ENCODE data around the gene SLC7A8. TPM values are rescaled to one million over a fixed set of nuclear protein-coding genes. Genes with fewer than 3 reads are reported as not detected.
A peak's percentile ranks its signal among the peaks of the same experiment; 100 is the strongest.

Gene SLC7A8
- total RNA-seq, 2 donors from 2014 or later, result 18.2 to 33.6 TPM

- DNase-seq, result no peak
Measured at GRCh38 chr14:23141706-23142444, 41.6 kb downstream of the SLC7A8 start.

GRCh38 chr14:23140371-23140770 is 43.1 kb downstream of the SLC7A8 start:
- DNase-seq (no peak), ATAC-seq (no peak)
- intact Hi-C loops (cut with DNase I, micrococcal nuclease), result no loop called here

More at GRCh38 chr14:23141706-23142444, 41.6 kb downstream of the SLC7A8 start:
- intact Hi-C loops (cut with DNase I, micrococcal nuclease), result no loop called here
- ATAC-seq, result no peak

GRCh38 chr14:23139874-23140273 is 43.6 kb downstream of the SLC7A8 start:
- no peak for DNase-seq

GRCh38 chr14:23137813-23138535 is 45.5 kb downstream of the SLC7A8 start:
- intact Hi-C loops (cut with DNase I, micrococcal nuclease), result no loop called here
- DNase-seq, result no peak
- ATAC-seq, result no peak

More at GRCh38 chr14:23139874-23140273, 43.6 kb downstream of the SLC7A8 start:
- ATAC-seq, result no peak
- intact Hi-C loops (cut with DNase I, micrococcal nuclease), result no loop called here

- intact Hi-C loops (cut with DNase I, micrococcal nuclease), result no loop called here
- DNase-seq (no peak), ATAC-seq (no peak)
Measured at GRCh38 chr14:23137192-23137812, 46.2 kb downstream of the SLC7A8 start.

GRCh38 chr14:23136566-23137133 is 46.8 kb downstream of the SLC7A8 start:
- intact Hi-C loops (cut with DNase I, micrococcal nuclease), result no loop called here
- ATAC-seq, result no peak
- DNase-seq, result no peak

GRCh38 chr14:23132970-23133369 is 50.5 kb downstream of the SLC7A8 start:
- no peak for DNase-seq
- intact Hi-C loops (cut with DNase I, micrococcal nuclease), result no loop called here
- no peak for ATAC-seq

GRCh38 chr14:23131482-23131881 is 52.0 kb downstream of the SLC7A8 start:
- ATAC-seq (no peak), DNase-seq (no peak)
- intact Hi-C loops (cut with DNase I, micrococcal nuclease), result no loop called here

GRCh38 chr14:23130871-23131270 is 52.6 kb downstream of the SLC7A8 start:
- DNase-seq (no peak), ATAC-seq (no peak)
- intact Hi-C loops (cut with DNase I, micrococcal nuclease), result no loop called here

GRCh38 chr14:23129759-23130316 is 53.6 kb downstream of the SLC7A8 start:
- DNase-seq, result no peak
- no peak for ATAC-seq
- intact Hi-C loops (cut with DNase I, micrococcal nuclease), result no loop called here

- no peak for DNase-seq
- intact Hi-C loops (cut with DNase I, micrococcal nuclease), result no loop called here
- no peak for ATAC-seq
Measured at GRCh38 chr14:23128969-23129758, 54.3 kb downstream of the SLC7A8 start.

GRCh38 chr14:23127861-23128260 is 55.6 kb downstream of the SLC7A8 start:
- DNase-seq, result no peak
- no peak for ATAC-seq
- intact Hi-C loops (cut with DNase I, micrococcal nuclease), result no loop called here

GRCh38 chr14:23126548-23127278 is 56.7 kb downstream of the SLC7A8 start:
- DNase-seq, result no peak
- intact Hi-C loops (cut with DNase I, micrococcal nuclease), result no loop called here
- no peak for ATAC-seq

- ATAC-seq (no peak), DNase-seq (no peak)
- intact Hi-C loops (cut with DNase I, micrococcal nuclease), result no loop called here
Measured at GRCh38 chr14:23125933-23126524, 57.4 kb downstream of the SLC7A8 start.

- DNase-seq (no peak), ATAC-seq (no peak)
- intact Hi-C loops (cut with DNase I, micrococcal nuclease), result no loop called here
Measured at GRCh38 chr14:23125011-23125410, 58.4 kb downstream of the SLC7A8 start.

- no peak for DNase-seq
- intact Hi-C loops (cut with DNase I, micrococcal nuclease), result loop anchor here in 1 of 2 donors (5.0 kb wide), 1 partner anchor 63 kb away; no protein-coding TSS in a partner anchor
- no peak for ATAC-seq
Measured at GRCh38 chr14:23124337-23124954, 59.0 kb downstream of the SLC7A8 start.

- peak; percentile 84 for ATAC-seq
- peak; percentile 91 to 95 for DNase-seq
- intact Hi-C loops (cut with DNase I, micrococcal nuclease), result loop anchor here in 1 of 2 donors (5.0 kb wide), 1 partner anchor 64 kb away; no protein-coding TSS in a partner anchor
Measured at GRCh38 chr14:23123419-23123818, 60.0 kb downstream of the SLC7A8 start.
